ENCODE data around the gene TSHZ2.

GRCh38 chr20:52974179-52974594 is 2.0 kb downstream of the TSHZ2 start:
- TF ChIP-seq, protein P1, sequence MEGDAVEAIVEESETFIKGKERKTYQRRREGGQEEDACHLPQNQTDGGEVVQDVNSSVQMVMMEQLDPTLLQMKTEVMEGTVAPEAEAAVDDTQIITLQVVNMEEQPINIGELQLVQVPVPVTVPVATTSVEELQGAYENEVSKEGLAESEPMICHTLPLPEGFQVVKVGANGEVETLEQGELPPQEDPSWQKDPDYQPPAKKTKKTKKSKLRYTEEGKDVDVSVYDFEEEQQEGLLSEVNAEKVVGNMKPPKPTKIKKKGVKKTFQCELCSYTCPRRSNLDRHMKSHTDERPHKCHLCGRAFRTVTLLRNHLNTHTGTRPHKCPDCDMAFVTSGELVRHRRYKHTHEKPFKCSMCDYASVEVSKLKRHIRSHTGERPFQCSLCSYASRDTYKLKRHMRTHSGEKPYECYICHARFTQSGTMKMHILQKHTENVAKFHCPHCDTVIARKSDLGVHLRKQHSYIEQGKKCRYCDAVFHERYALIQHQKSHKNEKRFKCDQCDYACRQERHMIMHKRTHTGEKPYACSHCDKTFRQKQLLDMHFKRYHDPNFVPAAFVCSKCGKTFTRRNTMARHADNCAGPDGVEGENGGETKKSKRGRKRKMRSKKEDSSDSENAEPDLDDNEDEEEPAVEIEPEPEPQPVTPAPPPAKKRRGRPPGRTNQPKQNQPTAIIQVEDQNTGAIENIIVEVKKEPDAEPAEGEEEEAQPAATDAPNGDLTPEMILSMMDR (IDR thresholded peaks at IDR 0.05) = no peak
- TF ChIP-seq POLR2A (IDR thresholded peaks at IDR 0.05) = no peak

Measured in heart left ventricle (tissue), 13 donors.